Fibroblast of peridontal ligament (primary cell): ENCODE results near the gene PEAK3.
A peak's percentile ranks its signal among the peaks of the same experiment; 100 is the strongest.

ENCODE experiments used
- DNase-seq: peaks from one replicate; pipeline ENCODE4 v3.0.0-alpha.2; 2010; ENCODE audit errors: extremely low read depth

The PEAK3 gene

DNA sequence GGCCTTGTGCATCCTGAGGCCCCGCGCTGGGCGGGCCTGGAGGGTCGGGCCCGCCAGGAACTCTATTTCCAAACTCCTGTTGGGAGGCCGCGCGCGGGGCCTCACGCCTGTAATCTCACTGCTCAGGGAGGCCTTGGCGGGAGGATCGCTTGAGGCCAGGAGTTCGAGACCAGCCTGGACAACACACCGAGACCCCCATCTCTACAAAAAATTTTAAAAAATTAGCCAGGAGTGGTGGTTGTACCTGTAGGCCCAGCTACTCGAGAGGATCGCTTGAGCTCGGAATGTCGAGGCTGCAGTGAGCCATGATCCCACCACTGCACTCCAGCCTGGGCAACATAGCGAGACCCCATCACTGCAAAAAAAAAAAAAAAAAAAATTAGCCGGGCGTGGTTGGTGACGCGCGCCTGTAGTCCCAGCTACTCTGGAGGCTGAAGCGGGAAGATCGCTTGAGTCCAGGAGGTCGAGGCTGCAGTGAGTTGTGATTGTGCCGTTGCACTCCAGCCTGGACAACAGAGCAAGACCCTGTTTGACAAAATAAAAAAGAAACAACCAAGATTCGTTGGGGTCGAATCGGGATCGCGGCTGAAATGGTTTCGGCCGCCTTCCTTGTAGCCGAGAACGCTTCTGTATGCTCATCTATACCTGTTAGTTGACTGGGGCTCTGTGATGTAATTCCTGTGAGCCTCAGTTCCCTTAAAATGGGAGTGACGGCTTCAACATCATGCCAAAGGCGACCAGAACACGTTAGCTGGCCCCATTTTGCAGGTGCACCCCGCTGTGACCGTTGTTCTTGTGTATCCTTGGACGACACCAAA, 44.7 kb downstream of the PEAK3 start:
- DNase-seq, result no peak

DNA sequence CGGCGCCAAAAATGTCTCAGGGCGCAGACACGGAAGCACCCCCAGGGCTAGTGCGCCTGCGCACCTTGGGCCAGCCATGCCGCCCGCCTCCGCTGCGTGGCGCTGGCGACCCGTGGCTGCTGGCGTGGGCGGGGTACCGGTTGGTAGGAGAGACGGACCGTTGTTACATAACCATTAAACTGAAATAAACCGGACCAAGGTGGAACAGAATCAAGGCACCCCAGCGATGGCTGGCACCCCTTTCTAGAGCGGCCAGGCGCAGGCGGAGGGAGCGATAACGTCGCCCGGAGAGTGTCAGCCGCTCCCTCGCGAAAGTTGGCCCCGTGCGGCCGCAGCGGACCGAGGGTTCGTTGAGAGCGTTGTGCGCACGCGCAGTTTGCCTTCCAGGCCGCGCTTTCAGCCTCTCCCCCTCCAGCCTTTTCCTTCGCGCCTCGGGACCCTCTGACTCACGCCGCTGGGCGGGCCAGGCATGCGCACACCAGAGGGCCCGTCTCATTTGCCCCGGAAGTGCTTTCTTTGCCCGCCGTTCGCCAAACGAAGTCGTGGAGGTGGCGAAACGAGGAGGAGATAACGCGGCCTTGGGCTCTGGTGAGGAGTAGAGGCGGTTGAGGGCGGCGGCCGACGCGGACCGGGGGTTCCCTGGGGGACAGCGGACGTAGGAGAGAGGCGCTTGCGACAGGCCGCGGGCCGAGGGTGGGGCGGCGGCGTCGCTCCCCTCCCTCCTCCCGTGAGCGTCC, 45.5 kb downstream of the PEAK3 start, which contains the start of the genes PLEKHJ1 and SF3A2:
Gene PLEKHJ1 (minus strand): TSS at position 16 of the 737 bp plus-strand sequence. CDS start 81 bp downstream, outside the sequence.
Gene SF3A2 (plus strand): TSS at position 511 of the 737 bp plus-strand sequence. CDS start 6,595 bp downstream, outside the sequence.
- DNase-seq, result peak; percentile 97

DNA sequence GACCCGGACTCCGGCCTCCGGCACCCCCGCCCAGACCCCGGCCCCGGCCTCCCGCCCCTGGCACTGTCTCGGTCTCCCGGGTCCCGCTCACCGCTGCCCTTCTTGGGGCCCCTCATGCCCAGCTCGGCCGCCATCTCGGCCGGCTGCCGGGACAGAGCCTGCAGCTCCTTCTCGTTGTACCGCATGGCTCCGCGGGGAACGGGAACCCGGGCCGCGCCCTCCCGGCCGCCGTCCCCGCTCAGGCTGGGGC, 46.0 kb downstream of the PEAK3 start:
- no peak for DNase-seq

DNA sequence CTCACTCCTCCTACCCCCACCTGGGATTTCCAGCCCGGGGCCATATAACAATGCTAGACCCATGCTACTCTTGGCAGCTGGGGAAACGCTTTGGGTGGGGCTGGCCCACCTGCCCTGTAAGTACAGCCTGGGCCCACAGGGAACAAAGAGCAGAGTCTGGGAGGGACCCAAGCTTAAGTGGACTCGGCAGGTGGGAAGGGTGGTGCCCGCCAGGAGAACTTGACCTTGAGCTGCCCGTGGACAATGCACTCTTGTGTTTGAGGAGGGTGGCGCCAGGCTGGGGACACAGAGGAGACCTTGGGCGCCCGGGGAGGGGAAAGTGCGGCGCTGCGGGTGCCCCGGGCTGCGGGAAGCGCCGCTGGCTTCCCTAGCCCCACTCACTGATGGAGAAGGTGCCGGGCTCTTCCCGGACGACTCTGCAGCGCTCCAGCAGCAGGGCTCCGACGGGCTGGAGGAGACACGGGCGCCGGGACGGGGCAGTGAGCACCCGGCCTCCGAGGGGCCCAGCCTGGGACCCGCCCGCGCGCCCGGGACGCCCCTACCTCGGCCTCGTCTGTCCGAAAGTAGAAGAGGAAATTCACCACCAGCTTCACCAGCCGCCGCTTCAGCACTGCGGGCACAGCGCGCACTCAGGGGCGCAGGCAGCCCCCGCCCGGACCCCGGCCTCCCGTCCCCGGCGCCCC, 46.5 kb downstream of the PEAK3 start:
- DNase-seq, result no peak

DNA sequence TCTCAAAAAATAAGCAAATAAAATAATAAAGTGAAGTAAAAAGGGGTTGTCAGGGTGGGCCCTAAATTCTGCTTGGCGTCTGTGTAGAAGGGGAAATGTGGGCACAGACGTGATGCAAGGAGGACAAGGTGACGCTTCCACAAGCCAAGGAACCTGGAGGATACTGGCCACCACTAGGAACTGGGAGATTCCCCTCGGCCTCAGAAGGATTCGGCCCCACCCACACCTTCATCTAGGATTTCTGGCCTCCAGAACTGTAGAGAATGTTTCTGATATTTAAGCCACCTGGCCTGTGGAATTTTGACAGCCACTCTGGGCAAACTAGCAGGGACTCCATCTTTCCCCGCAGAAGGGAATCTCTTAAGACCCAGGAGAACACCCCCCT, 47.0 kb downstream of the PEAK3 start:
- no peak for DNase-seq

DNA sequence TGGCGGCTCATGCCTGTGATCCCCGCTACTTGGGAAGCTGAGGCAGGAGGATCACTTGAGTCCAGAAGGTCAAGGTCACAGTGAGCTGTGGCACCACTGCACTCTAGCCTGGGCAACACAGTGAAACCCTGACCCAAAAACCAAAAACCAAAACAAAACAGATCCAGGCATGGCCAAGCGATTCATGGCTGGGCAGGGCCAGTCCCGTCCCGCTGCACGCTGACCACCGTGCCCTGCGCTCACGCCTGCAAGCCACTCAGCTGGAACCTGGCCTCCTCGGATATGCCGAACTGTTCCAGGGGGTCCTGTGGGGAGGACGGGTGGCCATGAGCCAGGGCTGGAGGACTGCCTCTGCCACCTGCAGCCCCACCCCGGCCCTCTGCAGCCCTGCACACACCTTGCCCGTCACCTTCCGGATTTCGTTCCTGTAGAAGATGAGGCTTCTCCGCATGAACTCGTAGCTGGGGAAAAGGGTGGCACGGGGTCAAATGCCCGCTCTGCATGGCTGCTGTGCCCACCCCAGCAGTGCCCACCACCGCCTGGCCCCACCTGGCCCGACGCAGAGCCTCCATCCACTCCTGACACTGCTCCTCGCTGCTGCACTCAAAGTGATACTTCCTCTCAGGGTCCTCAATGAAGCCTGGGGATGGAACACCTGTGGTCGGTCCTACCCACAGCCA, 48.2 kb downstream of the PEAK3 start:
- DNase-seq, result no peak

DNA sequence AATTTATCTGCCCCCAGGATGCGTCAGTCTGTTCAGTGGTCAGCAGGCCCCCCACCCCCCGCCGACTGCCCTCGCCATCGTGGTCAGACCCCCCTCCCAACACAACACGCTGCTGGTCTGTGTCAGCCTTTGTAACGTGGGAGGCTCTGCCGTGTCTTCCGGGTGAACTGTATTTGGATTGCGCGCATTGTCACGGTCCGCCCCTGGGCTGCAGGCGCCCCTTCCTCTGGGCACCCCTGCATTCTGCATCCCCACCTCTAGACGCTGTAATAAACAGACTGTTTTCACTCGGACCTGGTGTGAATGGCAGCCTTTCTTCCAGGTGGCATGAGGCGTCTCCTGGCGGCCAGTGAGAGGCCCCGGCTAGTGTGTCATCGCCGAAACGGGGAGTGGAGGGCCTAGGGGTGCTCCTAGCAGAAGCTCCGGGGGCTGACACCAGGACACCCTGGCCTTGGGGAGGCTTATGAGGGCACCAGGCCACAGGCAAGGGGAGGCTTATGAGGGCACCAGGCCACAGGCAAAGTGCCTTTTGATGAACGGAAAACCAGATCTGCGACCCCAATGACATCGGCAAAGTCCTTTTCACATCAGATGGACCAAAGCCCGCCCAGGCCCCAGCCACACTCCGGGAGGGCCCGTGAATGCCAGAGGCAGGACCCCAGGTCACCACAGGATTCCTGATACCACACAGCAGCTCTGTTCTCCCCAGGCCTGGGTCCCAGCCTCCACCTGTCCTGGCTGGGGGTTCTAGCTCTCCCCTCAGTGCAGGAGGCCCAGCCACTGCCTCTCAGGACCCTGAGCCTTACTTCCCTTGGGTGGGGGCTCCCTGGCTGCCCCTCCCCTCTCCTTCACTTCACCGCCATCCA, 49.5 kb downstream of the PEAK3 start:
- DNase-seq, result no peak

DNA sequence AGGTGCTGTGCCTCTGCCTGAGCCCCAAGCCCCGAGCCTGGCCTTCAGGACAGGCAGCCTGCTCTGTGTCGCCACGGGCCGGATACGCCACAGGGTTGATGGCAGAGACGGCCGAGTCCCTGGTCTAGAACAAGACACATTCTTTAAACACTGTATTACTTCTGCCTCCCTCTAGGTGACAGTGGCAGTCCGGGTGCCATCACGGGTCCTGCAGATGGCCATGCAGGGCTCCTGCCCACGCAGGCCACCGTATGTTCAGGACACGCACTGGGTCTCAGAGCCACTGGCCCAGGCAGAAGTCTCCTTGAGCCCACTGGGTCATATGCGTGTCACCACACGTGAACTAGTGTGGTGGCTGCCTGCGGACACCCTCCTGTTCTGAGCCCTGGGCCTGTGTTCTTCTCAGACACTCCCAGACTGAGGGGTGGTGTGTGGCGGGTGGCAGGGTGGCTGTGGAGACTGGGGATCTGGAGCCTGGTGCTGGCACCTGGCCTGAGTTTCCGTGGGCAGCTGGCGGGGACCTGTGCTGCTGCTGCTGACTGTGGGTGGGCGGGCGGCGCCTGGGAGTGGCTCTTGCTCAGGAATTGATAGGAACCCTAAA, 50.3 kb downstream of the PEAK3 start:
- DNase-seq, result no peak

DNA sequence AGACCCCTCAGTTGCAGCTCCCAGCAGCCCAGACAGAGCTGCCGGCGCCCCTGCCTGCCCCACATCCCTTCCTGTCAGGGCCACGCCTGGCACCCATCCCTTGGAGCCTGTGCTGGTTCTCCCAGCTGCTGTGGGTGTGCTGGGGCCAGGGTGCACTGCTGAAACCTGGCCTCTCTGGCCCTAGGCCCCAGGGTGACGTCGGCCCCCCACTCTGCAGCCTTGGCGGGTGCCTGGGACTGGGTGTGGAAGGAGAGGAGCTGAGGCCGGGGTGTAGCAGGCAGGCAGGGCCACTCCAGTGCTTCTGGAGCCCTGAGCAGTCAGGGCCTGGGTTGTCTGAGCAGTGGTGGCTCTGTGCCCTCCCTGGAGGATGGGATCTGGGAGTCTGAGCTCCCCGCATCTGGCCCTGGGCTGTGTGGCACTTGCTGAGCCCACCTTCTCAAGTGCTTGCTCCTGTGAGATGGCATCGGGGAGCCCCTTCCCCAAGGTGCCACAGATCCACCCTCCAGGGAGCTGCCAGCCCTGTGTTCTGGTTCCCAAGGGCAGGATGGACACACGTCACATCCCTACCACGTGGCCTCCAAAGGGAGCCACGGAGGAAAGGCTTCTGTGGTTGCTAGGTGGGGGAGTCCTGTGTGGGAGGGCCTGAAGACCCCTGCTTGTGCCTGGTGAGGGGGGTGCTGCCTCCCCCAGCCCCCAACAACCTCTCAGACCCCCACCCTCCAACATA, 51.0 kb downstream of the PEAK3 start:
- DNase-seq, result no peak

DNA sequence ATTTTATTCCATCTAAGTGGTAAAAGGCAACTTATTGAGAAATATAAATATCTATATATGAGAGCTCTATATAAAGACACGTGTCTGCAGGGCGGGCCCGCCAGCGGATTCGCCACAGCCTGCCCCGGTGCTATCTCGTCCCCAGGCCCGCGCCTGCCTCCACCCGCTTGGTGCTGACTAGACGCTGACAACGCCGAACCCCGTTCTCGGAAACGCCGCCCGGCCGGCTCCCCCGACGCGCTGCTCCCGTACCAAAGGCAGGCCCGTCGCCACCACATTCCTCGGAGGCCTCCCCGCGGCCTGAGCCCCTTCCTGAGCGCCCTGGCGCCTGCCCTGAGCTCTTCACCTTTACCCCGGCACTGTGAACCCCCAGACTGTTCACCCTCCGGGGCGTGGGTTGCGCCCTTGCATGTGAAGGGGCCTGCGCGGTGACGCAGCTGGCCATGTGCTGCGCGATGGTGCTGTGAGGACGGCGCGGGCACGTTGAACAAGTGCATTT, 51.9 kb downstream of the PEAK3 start:
- DNase-seq, result no peak

DNA sequence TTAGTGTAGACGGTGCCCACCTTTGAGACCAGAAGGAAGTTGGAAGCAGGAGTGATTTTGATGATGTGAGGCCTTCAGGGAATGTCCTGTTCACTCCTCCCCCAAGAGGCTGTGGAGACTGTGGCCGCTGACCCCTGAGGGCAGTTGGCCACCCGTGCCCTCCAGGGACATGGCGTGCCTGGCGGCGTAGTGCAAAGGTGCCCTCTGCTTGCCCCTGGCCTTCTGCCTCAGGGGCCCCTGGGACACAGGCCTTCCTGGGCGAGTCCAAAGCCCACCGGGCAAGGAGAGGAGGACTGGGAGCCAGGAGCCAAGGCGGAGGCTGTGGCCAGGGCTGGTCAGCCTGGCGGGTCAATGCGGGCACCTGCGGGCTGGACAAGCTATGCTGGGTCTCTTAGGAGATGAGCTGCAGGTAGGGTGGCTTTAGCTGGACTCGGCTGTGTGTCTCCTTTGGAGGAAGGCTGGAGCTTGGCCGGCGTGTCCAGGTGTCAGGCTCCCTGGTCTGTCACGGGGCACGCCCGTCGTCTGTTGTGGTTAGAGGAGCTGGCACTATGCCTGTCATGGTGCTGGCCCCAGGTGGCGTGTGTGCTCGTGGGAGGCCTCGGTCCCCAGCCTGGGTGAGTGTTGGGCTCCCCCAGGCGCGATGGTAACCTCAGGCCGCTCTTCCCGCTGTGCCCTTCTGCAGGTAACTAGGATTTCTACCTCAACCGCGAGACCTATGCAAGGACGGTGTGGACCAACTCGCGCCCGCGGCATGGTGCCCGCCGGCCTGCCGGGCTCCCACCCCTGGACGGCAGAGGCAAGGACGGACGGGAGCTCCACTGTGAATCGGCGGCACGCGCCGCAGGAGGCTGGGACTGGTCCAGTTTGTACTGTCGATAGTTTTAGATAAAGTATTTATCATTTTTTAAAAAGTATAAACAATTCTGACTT, 52.6 kb downstream of the PEAK3 start:
- DNase-seq, result no peak

DNA sequence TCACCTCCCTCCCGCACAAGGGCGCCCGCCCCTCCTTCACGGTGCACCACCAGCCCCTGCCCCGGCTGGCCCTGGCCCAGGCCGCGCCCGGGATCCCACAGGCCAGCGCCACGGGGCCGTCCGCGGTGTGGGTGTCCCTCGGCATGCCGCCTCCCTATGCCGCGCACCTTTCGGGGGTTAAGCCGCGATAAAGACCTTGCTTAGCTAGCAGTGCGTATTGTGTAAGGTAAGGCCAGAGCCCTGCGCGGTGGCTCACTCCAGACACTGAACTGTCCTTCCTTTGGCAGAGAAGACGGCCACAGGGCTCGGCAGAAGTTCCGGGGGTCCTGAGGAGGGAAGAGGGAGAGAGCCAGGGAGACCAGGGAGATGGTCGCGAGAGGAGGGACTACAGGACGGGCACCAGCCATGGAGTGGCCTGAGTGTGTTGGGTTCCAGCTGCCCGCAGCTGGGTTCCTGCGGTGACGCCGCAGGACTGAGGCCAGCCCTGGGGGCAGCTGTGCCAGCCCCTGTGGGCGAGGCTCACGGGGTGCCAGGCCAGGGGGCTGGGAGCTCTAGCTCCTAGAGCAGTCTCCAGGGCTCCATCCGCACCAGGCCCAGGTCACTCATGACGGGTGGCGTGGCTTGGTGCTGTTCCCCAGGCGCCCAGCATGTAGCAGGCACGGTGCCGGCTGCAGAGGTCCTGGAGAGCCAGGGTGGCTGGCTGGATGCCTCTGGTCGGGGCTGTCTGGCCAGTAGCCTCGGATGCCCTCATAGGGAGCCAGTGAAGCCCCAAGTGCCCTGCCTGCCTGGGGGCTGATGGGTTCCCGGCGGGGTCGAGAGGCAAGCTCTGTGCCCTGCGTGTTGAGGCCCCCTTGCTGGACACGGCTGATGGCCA, 53.6 kb downstream of the PEAK3 start:
- DNase-seq, result no peak

DNA sequence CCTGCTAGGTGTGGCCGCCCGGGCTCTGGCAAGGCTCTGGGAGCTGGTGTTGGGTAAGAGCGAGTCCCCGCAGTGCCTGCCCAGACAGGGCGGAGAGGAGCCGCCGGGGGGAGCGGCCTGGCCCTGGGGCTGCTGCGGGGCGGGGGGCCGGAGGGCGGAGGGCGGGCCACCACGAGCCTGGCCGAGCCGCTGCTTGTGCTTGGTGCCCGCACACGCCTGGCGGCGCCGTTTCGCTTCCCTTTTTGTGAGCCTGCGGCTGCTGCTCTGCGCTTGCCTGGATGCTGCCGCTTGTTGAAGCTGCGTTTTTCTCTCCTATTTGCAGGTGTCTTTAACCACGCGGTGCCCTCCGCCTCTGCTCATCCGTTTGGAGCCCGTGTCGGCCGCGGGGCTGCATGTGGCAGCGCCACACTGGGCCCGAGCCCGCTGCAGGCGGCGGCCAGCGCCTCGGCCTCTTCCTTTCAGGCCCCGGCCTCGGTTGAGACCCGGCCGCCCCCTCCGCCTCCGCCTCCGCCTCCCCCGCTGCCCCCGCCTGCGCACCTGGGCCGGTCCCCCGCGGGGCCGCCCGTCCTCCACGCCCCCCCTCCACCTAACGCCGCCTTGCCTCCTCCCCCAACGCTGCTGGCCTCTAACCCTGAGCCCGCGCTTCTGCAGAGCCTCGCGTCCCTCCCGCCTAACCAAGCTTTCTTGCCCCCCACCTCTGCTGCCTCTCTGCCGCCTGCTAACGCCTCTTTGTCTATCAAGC, 54.4 kb downstream of the PEAK3 start:
- no peak for DNase-seq

DNA sequence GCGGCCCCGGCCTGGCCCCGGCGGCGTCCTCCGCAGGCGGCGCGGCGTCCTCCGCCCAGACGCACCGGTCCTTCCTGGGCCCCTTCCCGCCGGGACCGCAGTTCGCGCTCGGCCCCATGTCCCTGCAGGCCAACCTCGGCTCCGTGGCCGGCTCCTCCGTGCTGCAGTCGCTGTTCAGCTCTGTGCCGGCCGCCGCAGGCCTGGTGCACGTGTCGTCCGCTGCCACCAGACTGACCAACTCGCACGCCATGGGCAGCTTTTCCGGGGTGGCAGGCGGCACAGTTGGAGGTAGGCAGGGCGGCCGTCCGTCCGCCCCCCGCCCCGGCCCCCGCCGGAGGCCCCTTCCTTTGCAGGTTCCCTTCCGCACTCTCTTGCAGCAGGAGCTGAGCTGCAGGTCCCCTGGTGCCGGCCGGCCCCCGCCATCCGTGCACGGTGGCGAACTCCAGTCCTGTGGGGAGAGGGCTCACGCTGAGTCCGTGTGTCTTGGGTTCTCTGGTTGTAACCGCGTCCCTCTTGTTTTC, 55.1 kb downstream of the PEAK3 start:
- no peak for DNase-seq

DNA sequence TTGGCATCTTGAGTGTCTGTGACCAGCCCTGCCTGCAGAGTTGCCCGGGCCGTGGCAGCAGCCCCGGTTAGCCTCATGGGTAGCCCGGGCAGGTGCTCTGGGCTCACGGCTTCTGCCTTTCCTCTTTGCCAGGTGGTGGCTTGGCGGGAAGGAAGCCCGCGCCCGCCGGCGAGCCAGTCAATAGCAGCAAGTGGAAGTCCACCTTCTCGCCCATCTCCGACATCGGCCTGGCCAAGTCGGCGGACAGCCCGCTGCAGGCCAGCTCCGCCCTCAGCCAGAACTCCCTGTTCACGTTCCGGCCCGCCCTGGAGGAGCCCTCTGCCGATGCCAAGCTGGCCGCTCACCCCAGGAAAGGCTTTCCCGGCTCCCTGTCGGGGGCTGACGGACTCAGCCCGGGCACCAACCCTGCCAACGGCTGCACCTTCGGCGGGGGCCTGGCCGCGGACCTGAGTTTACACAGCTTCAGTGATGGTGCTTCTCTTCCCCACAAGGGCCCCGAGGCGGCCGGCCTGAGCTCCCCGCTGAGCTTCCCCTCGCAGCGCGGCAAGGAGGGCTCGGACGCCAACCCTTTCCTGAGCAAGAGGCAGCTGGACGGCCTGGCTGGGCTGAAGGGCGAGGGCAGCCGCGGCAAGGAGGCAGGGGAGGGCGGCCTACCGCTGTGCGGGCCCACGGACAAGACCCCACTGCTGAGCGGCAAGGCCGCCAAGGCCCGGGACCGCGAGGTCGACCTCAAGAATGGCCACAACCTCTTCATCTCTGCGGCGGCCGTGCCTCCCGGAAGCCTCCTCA, 55.7 kb downstream of the PEAK3 start:
- no peak for DNase-seq
